ENCODE data around the gene NFATC3.
"Not testable (repeated sequence)": the region's sequence is repeated elsewhere in the genome, so short reads cannot be mapped to it uniquely, and the experiment has no call there.

NFATC3 gene

DNA sequence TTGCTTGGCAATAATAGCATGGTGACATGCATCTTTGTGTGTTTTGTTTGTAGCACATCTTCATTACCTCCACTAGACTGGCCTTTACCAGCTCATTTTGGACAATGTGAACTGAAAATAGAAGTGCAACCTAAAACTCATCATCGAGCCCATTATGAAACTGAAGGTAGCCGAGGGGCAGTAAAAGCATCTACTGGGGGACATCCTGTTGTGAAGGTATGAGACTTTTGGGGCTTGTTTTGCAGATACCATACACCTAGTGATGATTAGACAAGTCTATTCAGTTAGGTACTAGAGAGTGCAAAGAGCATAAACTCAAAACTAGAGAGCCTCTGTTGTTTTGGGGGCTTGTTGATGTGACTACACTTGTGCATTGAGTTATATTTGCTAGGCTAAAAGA is 41.2 kb downstream of the NFATC3 start:
- no peak for DNase-seq

DNA sequence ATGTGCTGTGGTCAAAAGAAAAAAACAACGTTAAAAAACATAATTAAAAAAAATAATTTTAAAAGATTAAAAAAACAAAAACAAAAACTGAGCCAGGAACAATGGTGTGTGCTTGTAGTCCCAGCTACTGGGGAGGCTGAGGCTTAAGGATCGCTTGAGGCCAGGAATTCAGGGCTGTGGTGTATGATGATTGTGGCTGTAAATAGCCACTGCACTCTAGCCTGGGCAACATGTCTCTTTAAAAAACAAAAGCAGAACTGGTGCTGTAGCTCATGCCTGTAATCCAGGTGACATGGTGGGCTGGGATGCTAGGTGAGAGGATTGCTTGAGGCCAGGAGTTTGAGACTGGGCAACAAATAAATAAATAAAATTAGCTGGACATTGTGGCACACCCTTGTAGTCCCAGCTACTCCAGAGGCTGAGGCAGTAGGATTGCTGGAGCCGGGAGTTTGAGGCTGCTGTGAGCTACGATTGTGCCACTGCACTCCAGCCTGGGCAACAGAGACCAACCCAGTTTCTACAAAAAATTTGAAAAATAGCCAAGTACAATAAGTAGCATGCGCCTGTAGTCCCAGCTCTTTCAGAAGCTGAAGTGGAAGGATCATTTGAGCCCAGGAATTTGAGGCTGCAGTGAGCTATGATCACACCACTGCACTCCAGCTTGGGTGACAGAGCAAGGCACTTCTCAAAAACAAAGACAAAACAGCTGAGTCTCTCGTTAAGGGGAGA is 43.6 kb downstream of the NFATC3 start:
- DNase-seq, result no peak

DNA sequence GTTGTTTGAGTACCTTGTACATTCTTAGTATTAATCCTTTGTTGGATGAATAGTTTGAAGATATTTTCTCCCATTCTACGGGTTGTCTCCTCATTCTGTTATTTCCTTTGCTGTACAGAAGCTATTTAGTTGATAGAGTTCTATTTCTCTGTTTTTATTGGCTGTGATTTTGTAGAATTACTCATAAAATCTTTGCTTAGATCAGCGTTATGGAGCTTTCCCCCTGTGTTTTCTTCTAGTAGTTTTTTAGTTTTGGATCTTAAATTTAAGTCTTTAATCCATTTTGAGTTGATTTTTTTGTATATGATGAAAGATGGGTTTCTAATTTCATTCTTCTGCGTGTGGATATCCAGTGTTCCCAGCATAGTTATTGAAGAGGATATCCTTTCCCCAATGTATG is 45.4 kb downstream of the NFATC3 start:
- no peak for DNase-seq

DNA sequence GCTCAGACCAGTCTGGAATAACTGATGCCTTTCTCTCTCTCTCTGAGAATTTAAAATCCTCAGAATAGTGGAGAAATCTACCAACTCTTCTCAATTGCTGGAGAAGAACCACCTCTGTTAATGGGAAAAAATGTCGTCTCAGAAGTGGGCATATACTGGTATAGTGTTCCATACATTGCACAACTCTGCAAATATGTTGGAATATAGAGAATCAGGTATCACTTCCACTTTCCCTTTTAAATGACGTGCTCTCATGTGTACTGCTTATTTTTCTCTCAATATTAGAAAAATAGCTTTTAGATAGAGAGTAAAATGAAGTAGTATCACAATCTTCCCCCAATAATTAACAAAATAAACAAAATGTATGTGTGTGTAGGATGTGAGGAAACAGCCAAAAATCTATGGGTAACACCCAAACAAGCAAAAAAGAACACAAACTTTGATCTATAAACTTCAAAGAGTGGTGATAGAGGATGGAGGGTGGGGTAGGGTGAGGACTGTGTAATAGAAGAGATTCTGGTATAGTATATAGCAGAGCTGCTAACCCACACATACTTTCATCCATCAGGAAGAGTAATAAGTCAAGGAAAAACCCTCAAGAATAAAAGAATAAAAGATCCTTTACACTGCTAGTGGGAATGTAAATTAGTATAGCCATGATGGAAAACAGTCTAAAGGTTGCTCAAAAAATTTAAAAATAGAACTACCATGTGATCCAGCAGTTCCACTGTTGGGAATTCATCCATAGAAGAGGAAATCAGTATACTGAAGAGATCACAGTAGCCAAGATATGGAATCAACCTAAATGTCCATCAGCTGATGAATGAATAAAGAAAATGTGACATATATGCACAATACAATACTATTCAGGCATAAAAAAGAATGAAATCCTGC is 46.9 kb downstream of the NFATC3 start:
- no peak for DNase-seq

DNA sequence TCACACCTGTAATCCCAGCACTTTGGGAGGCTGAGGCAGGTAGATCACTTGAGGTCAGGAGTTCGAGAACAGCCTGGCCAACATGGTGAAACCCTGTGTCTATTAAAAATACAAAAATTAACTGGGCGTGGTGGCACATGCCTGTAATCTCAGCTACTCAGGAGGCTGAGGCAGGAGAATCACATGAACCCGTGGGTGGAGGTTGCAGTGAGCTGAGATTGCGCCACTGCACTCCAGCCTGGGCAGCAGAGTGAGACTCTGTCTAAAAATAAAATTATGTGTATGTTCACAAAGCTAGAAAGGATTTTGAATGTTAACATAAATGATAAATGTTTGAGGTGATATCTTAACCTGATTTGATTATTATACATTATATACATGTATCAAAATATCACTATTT is 47.8 kb downstream of the NFATC3 start:
- not testable (repeated sequence) for DNase-seq

DNA sequence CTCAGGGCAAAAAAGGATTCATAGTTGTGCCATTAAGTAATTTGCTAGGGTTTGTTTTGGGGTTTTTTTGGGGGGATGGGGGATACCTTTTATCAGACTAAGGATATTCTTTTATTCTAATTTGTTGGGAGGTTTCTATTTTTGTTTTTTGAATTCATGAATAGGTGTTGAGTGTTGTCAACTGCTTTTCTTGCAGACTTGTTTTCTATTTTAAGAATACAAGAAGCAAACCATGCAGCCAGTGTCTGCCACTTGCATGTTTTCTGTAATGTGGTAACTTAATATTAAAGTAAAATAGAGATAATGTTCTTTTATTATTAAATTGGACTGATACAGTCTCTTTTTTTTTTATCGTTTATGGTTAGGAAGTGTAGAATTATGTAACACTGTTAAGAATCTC is 49.5 kb downstream of the NFATC3 start:
- DNase-seq, result no peak

DNA sequence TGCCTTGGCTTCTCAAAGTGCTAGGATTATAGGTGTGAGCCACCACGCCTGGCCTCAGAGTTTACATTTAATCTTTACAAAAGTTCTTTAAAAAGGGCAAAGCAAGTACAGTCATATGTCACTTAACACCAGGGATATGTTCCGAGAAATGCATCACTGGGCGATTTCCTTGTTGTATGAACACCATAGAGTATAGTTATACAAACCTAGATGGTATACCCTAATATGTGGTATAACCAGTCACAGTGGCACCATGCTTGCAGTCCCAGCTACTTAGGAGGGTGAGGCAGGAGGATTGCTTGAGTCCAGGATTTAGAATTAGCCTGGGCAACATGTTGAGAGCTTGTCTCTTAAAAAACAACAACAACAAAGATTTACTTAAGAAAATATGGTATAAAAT is 51.3 kb downstream of the NFATC3 start:
- no peak for DNase-seq

DNA sequence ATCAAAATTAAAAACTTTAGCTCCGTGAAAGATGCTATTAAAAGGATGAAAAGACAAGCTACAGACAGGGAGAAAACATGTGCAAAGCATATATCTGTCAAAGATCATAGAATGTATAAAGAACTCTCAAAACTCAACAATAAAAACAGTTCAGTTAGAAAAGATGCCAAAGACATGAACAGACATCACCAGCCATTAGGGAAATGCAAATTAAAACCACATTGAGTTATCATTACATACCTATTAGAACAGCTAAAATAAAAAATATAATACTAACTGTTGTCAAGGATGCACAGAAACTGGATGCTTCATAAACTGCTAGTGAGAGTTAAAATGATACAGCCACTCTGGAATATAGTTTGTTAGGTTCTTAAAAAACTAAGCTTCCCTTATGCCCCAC is 58.8 kb downstream of the NFATC3 start:
- DNase-seq, result no peak

DNA sequence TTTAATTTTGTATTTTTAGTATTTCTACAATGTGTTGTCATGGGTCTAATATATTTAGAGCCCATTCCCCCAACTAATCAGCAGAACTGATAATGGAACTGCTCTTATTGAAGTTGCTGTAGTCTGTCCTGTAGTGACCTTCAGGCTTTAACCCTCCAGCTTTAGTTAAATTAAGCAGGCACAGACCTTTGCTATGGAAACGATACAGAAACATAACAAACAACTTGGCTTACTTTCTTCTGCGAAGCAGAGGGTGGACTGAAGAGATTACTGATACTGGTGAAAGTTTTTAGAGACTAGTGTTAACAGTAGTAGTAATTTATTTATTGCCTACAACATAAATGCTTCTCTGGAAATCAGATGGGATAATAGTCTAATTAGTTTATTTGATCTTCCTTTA is 61.4 kb downstream of the NFATC3 start:
- no peak for DNase-seq

DNA sequence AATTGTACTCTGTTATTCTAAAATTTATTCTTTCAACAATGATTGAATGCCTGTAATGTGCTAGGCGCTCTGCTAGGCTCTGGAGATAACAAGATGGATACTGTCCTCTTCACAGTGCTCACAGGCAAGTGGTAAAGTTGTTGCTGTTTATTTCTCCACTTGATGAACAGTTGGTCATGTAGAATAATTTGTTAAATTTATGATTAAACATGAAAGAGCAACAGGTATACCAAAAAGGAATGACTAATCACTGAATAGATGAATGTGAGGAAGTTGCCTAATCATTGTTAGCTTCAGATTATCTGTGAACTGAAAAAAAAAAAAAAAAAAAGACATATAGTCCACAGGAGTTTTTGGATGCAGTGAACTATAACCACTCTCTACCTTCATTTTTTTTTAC is 62.3 kb downstream of the NFATC3 start:
- no peak for DNase-seq

DNA sequence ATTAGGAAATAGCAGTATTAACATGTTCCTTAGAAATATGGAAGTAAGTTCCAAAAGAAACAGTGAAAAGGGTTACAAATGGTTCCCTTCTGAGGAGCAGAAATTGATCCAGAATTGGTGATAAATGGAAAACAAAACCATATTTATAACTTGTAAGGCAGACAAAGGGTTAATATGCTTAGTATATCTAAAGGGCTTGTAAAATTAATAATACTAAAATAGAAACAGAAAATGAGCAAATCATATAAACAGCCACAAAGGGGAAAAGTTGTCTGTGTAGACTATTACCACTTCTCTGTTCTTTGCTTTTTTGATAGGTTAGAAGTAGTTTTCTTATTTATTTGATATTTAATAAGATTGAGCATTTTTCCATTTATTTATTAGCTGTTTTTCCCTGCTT is 64.4 kb downstream of the NFATC3 start:
- DNase-seq, result no peak

DNA sequence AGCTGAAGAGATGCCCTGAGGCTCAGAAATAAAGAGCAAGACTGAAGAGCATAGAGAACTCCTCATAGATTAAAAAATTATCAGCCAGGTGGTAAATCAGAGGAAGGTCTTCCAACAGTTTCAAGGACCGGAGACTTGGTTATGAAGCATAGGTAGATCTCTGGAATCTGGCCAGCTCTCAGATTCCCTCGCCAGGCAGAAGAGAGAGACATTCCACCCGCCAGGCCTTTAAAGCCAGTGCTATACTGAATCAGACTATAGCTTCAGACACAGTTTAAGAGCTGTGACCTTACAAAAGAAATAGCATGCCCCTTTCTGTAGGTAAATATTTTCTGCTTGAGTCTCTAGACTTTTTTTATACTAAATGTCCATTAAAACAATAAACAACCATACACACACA is 70.3 kb downstream of the NFATC3 start:
- no peak for DNase-seq

DNA sequence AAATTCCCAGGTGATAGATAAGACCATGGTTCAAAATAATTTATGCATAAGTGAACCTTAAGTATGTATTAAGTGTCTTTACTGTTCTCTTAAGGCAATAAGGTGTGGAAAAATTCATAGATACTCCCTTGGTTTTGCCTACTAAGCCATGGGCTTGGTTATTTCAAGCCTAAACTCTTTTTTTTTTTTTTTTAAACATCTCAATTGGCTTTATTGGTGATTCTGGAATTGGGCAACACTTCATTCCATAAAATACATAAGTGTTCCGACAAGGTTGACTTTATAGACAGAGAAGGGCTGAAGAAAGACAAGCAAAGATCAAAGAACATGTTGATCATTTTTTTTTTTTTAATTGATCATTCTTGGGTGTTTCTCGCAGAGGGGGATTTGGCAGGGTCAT is 77.2 kb downstream of the NFATC3 start:
- DNase-seq, result no peak

DNA sequence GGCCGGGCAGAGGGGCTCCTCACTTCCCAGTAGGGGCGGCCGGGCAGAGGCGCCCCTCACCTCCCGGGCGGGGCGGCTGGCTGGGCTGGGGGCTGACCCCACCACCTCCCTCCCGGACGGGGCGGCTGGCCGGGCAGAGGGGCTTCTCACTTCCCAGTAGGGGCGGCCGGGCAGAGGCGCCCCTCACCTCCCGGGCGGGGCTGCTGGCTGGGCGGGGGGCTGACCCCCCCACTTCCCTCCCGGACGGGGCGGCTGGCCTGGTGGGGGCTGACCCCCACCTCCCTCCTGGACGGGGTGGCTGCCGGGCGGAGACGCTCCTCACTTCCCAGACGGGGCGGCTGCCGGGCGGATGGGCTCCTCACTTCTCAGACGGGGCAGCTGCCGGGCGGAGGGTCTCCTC is 78.1 kb downstream of the NFATC3 start:
- DNase-seq, result not testable (repeated sequence)

DNA sequence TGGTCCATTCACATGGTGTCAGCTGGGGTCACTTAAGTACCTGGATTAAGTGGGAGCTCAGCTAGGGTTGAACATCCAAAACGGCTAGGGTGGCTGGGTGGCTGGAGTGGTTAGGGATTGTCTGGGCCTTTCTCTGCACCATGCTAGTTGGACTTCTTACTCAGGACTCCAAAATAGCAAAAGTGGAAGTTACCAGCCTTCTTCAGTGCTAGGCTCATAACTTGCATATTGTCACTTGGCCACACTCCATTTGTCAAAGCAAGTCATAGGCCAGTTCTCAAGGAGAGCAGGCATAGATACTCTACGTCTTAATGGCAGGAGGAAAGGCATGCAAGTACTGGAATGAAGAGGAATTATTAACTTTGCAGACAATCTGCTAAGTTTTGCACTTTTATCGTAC is 81.1 kb downstream of the NFATC3 start:
- DNase-seq, result no peak

DNA sequence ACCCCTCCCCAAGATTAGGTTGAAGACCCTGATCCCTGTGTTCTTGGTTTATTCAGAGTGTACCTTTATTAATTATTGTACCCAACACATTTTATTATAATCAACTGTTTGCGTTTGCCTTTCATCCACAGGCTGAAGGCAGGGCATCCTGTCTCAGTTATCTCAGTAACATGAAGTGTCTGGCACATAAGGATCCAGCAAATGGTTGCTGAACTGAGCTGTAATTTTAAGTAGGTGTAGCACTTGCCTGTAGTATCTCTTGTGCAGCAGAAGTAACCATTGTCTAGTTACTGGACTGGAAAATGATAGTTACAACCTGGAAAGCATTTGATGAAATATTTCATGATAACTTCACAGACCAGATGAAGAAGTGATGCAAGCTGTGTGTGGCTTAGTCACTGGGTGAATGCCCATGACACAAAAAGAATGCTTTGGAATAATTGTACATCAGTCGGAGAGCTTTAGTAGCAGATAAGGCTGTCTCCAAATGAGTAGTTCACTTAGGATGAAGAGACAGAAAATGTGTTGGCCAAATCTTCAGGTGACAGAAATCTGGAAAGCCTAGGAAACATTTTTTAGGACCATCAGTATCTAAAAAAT is 94.1 kb downstream of the NFATC3 start:
- no peak for DNase-seq

DNA sequence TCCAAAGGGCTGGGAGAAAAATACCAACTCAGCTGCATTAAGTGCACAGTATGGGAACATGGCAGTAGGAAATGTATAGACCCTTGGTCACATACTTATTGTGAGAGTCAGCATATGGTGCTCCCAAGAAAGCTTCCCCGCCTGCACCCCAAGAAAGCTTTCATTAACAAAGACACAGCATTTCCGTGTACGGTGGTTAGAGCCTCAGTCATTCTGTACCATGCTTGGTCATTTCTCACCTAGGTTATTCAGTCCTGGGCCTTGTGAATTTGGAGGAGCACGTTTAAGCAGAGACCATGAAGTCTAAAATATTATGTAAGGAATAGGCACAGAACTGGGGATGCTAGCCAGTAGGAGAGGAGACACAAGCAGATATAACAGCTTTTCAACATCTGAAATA is 94.7 kb downstream of the NFATC3 start:
- no peak for DNase-seq

DNA sequence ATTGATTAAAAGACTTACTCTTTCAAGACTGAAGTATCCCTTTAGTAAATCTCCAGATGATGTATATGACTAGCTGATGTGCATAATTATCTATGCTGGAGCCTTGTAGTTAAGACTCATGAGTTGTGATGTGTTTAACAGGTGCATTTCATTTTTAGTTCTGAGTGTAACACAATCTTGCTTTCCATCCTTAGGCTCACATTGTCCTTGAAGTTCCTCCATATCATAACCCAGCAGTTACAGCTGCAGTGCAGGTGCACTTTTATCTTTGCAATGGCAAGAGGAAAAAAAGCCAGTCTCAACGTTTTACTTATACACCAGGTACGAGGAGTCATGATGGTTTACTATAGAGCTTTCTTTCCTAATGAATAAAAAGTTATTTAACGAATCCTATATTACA is 97.9 kb downstream of the NFATC3 start:
- no peak for DNase-seq

DNA sequence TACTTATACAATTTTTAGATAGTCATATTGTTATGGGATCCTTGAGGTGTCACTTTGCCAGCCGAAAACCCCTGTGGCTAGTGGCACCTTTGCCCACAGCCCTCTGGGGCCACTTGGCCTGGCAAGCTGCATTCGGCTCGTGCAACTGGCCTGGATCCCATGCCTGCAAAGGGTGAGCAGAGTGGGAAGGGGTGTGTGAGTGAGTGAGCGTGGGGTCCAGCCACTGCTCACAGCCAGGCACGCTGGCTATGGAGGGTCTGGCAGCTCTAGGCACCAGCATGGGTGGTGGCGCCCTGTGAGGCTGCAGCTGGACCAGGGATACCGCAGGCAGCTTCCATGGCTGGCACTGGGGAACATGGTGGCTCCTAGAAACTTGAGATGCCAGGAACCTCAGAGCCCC is 101.7 kb downstream of the NFATC3 start:
- no peak for DNase-seq

DNA sequence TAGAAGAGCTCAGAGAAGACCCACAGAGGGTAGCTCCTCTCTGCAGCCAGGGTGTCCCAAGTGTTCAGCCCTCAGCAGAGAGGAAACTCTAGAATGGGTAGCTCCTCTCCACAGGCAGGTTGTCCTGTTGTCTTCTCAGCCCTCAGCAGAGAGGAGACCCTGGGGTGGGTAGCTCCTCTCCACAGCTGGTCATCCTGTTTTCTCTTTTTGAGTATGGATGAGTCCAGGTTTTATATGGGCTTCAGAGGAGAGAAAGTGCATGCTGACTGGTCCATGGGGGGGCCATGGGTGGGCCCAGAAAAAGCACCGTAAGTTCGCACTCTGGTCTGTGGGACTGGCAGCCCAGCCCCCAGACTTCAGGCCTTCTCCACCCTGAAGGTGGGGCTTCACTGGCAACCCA is 102.3 kb downstream of the NFATC3 start:
- no peak for DNase-seq

DNA sequence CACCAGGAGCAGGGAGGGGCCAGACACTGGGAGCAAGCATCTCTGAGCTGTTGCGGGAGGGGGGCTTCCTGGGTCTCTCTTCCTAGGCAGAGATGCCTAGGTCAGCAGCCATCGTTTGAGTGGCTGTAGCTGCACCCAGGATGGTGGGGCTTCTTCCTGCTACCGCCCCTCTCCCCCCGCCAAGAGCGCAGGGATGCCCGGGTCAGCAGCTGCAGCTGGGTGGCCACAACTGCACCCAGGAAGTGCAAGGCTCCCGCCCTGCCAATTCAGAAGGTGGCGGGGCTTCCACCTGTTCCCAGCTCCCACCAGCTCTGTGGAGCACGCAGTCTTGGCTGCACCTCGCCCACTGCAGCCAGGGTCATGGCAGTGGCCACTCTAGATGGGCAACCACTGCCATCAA is 103.0 kb downstream of the NFATC3 start:
- DNase-seq, result no peak

DNA sequence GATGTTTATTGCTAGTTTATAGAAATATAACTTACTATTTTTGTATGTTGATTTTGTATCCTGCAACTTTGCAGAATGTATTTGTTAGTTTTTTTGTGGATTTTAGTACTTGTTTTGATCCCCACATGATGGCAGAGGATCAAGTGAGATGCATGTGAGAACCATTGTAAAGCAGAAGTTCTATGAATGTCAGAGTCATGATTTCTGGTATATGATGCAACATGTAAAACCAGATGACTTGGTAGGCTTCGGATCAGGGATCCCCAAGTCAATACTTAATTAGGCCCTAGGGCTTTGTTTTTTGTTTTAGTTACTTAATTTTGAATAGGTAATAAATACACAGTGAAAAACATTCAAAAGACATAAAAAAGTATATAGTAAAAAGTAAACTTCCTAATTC is 104.9 kb downstream of the NFATC3 start:
- no peak for DNase-seq

DNA sequence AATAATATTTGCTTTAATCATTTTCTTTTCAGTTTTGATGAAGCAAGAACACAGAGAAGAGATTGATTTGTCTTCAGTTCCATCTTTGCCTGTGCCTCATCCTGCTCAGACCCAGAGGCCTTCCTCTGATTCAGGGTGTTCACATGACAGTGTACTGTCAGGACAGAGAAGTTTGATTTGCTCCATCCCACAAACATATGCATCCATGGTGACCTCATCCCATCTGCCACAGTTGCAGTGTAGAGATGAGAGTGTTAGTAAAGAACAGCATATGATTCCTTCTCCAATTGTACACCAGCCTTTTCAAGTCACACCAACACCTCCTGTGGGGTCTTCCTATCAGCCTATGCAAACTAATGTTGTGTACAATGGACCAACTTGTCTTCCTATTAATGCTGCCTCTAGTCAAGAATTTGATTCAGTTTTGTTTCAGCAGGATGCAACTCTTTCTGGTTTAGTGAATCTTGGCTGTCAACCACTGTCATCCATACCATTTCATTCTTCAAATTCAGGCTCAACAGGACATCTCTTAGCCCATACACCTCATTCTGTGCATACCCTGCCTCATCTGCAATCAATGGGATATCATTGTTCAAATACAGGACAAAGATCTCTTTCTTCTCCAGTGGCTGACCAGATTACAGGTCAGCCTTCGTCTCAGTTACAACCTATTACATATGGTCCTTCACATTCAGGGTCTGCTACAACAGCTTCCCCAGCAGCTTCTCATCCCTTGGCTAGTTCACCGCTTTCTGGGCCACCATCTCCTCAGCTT is 105.8 kb downstream of the NFATC3 start:
- no peak for DNase-seq
